ENCODE data around the gene ANXA1. TPM values are rescaled to one million over a fixed set of nuclear protein-coding genes. Genes with fewer than 3 reads are reported as not detected.

Gene ANXA1
- total RNA-seq, 2 donors from 2014 or later = 37.9 to 44.8 TPM

GRCh38 chr9:73135394-73135793 is 16.3 kb upstream of the ANXA1 start:
- no peaks in the 10 kb centered on the region for H3K27me3 ChIP-seq
- TF ChIP-seq POLR2A (IDR thresholded peaks at IDR 0.05) (no peak), CTCF (IDR thresholded peaks at IDR 0.05) (no peak)
- ATAC-seq (no peak), DNase-seq (no peak)
- no peaks in the 10 kb centered on the region for H3K9me3 ChIP-seq
- H3K27ac ChIP-seq = no peak overlapping the region
- H3K36me3 ChIP-seq (replicated peaks in 1 of 2; ENCODE audit: insufficient read depth in 1 of 2, low read depth in 2 of 2) = no peaks in the 10 kb centered on the region
- intact Hi-C loops (cut with DNase I) = no loop called here
- peaks cover 9% of the 10 kb centered on the region for H3K4me1 ChIP-seq
- H3K4me3 ChIP-seq = no peak overlapping the region

GRCh38 chr9:73137286-73137899 is 14.3 kb upstream of the ANXA1 start:
- DNase-seq (no peak), ATAC-seq (peak; percentile 50)
- Histone ChIP-seq H3K27ac (peak overlapping the region in 2 of 4 donors; percentile 36 to 38), H3K9me3 (no peaks in the 10 kb centered on the region), H3K27me3 (no peaks in the 10 kb centered on the region), H3K36me3 (replicated peaks in 1 of 2; ENCODE audit: insufficient read depth in 1 of 2, low read depth in 2 of 2) (no peaks in the 10 kb centered on the region), H3K4me1 (peaks cover 4% of the 10 kb centered on the region), H3K4me3 (no peak overlapping the region)
- WGBS, 2 donors = 34 to 43% methylated on average over 4 of the region's 4 CpGs
- intact Hi-C loops (cut with DNase I) = no loop called here
- TF ChIP-seq POLR2A (IDR thresholded peaks at IDR 0.05) (no peak), CTCF (IDR thresholded peaks at IDR 0.05) (no peak)

- peak; percentile 74 for ATAC-seq
Measured at GRCh38 chr9:73137914-73138313, 13.8 kb upstream of the ANXA1 start.

DNA sequence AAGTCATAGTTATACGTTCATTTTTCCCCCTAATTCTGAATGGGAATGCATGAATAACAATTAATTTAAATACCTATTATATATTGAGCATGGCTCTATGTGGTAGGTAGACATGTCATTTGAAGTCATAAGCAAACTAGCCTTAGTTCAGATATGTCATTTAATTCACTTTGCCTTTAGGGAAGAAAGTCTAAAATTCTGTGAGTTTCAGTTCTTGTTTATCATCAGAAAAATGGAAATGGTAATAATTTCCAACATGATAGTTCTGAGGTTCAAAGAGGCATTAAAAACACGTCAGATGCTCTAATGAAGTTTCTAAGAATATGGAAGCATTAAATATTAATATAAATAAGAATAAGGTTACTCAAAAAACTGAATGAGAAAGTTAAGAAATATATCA is 13.1 kb upstream of the ANXA1 start:
- intact Hi-C loops (cut with DNase I) = no loop called here
- H3K27me3 ChIP-seq = no peaks in the 10 kb centered on the region
- H3K4me3 ChIP-seq = no peak overlapping the region
- H3K36me3 ChIP-seq (replicated peaks in 1 of 2; ENCODE audit: insufficient read depth in 1 of 2, low read depth in 2 of 2) = no peaks in the 10 kb centered on the region
- H3K9me3 ChIP-seq = no peaks in the 10 kb centered on the region
- DNase-seq (no peak), ATAC-seq (no peak)
- WGBS, 2 donors = 48 to 59% methylated on average over 2 of the region's 2 CpGs
- peak overlapping the region in 2 of 4 donors; percentile 36 to 38 for H3K27ac ChIP-seq
- H3K4me1 ChIP-seq = peaks cover 4% of the 10 kb centered on the region
- no peak for TF ChIP-seq POLR2A (IDR thresholded peaks at IDR 0.05)
- TF ChIP-seq CTCF (IDR thresholded peaks at IDR 0.05) = no peak

More at GRCh38 chr9:73137914-73138313, 13.8 kb upstream of the ANXA1 start:
- DNase-seq = no peak
- intact Hi-C loops (cut with DNase I) = no loop called here
- H3K9me3 ChIP-seq = no peaks in the 10 kb centered on the region
- H3K4me1 ChIP-seq = peaks cover 4% of the 10 kb centered on the region
- no peak overlapping the region for H3K4me3 ChIP-seq
- WGBS, 2 donors = 32 to 53% methylated on average over 2 of the region's 2 CpGs
- no peaks in the 10 kb centered on the region for H3K36me3 ChIP-seq (replicated peaks in 1 of 2; ENCODE audit: insufficient read depth in 1 of 2, low read depth in 2 of 2)
- TF ChIP-seq CTCF (IDR thresholded peaks at IDR 0.05) (no peak), POLR2A (IDR thresholded peaks at IDR 0.05) (no peak)
- no peaks in the 10 kb centered on the region for H3K27me3 ChIP-seq
- peak overlapping the region in 2 of 4 donors; percentile 36 to 38 for H3K27ac ChIP-seq

DNA sequence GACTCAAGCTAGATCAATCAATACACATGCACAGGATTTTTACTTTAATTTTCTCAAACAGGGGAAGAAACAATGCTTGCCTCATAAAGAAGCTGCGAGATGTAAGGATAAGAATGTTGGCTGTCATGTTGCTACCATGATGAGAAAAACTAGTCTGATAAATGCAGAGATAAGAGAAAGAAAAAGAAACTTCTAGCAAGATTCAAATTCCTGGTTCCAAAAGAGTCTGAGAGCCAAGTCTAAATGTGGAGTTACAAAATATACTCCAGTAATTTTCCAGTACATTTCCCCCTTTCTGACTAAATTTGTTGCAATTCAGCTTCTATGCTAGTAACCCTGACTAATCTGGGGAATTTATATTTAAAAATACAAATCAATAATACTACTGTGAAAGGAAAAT is 10.4 kb upstream of the ANXA1 start:
- Histone ChIP-seq H3K27me3 (no peaks in the 10 kb centered on the region), H3K27ac (no peak overlapping the region), H3K4me1 (peaks cover 12% of the 10 kb centered on the region), H3K4me3 (no peak overlapping the region), H3K36me3 (replicated peaks in 1 of 2; ENCODE audit: insufficient read depth in 1 of 2, low read depth in 2 of 2) (no peaks in the 10 kb centered on the region), H3K9me3 (no peaks in the 10 kb centered on the region)
- 61 to 71% methylated on average over 1 of the region's 1 CpG for WGBS, 2 donors
- intact Hi-C loops (cut with DNase I) = no loop called here
- TF ChIP-seq POLR2A (IDR thresholded peaks at IDR 0.05) (no peak), CTCF (IDR thresholded peaks at IDR 0.05) (no peak)
- DNase-seq (no peak), ATAC-seq (no peak)

Data from body of pancreas (tissue), 4 donors.